GM12878 (cell line): ENCODE measurements around the gene PPP1R13B. TPM values are rescaled to one million over a fixed set of nuclear protein-coding genes. Genes with fewer than 3 reads are reported as not detected.

Experiments
- ATF7 ChIP-seq: fragments of 450-650 bp; IDR thresholded peaks from 2 replicates; pipeline ENCODE4 v1.6.1; 2016; ENCODE audit warnings: low read depth, mild to moderate bottlenecking
- BACH1 ChIP-seq: fragments of 450-650 bp; IDR thresholded peaks from 2 replicates; pipeline ENCODE4 v1.6.1; 2017; ENCODE audit warnings: mild to moderate bottlenecking, borderline replicate concordance
- CHD1 ChIP-seq: IDR thresholded peaks from 2 replicates; pipeline ENCODE4 v1.6.1; 2012; ENCODE audit warnings: low read depth, low read length, improper control_type of control experiment
- ETV6 ChIP-seq, 2 experiments: fragments of 450-650 bp in 1 of 2; IDR thresholded peaks in 1 of 2; conservative IDR thresholded peaks in 1 of 2; 2 replicates each; pipeline ENCODE4 v1.6.1; 2014; ENCODE audit warnings: antibody characterized with exemption in 1 of 2, borderline replicate concordance in 1 of 2, low read depth in 1 of 2, mild to moderate bottlenecking in 1 of 2, moderate library complexity in 1 of 2
- GATAD2B ChIP-seq: fragments of 450-650 bp; conservative IDR thresholded peaks from 2 replicates; pipeline ENCODE4 v1.6.1; 2017; ENCODE audit warnings: low read depth, mild to moderate bottlenecking, moderate library complexity
- HCFC1 ChIP-seq: fragments of 150-350 bp; IDR thresholded peaks from 2 replicates; pipeline ENCODE4 v1.6.1; 2014; ENCODE audit warnings: low read length
- HDGF ChIP-seq: fragments of 450-650 bp; IDR thresholded peaks from 2 replicates; pipeline ENCODE4 v1.6.1; 2016; ENCODE audit warnings: antibody characterized with exemption
- IKZF1 ChIP-seq: fragments of 450-650 bp; conservative IDR thresholded peaks from 2 replicates; pipeline ENCODE4 v1.6.1; 2017; ENCODE audit warnings: antibody characterized with exemption, mild to moderate bottlenecking
- IKZF2 ChIP-seq, 2 experiments: fragments of 450-650 bp; IDR thresholded peaks; 2 replicates each; pipeline ENCODE4 v1.6.1; 2017; ENCODE audit warnings: mild to moderate bottlenecking in 2 of 2, moderate library complexity in 2 of 2
- IRF4 ChIP-seq: IDR thresholded peaks from 2 replicates; pipeline ENCODE4 v1.6.1; 2011; ENCODE audit warnings: low read depth, low read length
- JUND ChIP-seq: IDR thresholded peaks from 2 replicates; pipeline ENCODE4 v1.6.1; 2012; ENCODE audit warnings: low read depth, mild to moderate bottlenecking, low read length, improper control_type of control experiment, moderate library complexity
- MAX ChIP-seq: IDR thresholded peaks from 2 replicates; pipeline ENCODE4 v1.6.1; 2012; ENCODE audit warnings: low read depth, low read length, improper control_type of control experiment
- MTA2 ChIP-seq: fragments of 450-650 bp; IDR thresholded peaks from 2 replicates; pipeline ENCODE4 v1.6.1; 2016; ENCODE audit warnings: low read depth, mild to moderate bottlenecking, moderate library complexity
- MYC ChIP-seq: IDR thresholded peaks from 2 replicates; pipeline ENCODE4 v1.6.1; 2011; ENCODE audit warnings: mild to moderate bottlenecking, low read length, moderate library complexity, inconsistent platforms; ENCODE audit not compliant: insufficient read depth, insufficient replicate concordance, insufficient read length, severe bottlenecking
- NR2F1 ChIP-seq: fragments of 450-650 bp; conservative IDR thresholded peaks from 2 replicates; pipeline ENCODE4 v1.6.1; 2017; ENCODE audit warnings: mild to moderate bottlenecking
- PAX5 ChIP-seq: IDR thresholded peaks from 2 replicates; pipeline ENCODE4 v1.6.1; 2011; ENCODE audit warnings: low read depth, low read length, borderline replicate concordance
- PKNOX1 ChIP-seq: fragments of 450-650 bp; IDR thresholded peaks from 2 replicates; pipeline ENCODE4 v1.6.1; 2016; ENCODE audit warnings: mild to moderate bottlenecking
- POU2F2 ChIP-seq: IDR thresholded peaks from 3 replicates; pipeline ENCODE4 v1.6.1; 2011; ENCODE audit warnings: low read depth, mild to moderate bottlenecking, low read length, borderline replicate concordance
- RELB ChIP-seq: fragments of 450-650 bp; IDR thresholded peaks from 2 replicates; pipeline ENCODE4 v1.6.1; 2017; ENCODE audit warnings: low read depth, mild to moderate bottlenecking, moderate library complexity
- SIN3A ChIP-seq: IDR thresholded peaks from 2 replicates; pipeline ENCODE4 v1.6.1; 2012; ENCODE audit warnings: low read depth, low read length, improper control_type of control experiment
- SMC3 ChIP-seq: IDR thresholded peaks from 2 replicates; pipeline ENCODE4 v1.6.1; 2011; ENCODE audit warnings: low read length, improper control_type of control experiment, borderline replicate concordance
- STAT3 ChIP-seq: IDR thresholded peaks from 2 replicates; pipeline ENCODE4 v1.6.1; 2011; ENCODE audit warnings: low read depth, low read length, improper control_type of control experiment
- TBL1XR1 ChIP-seq: IDR thresholded peaks from 2 replicates; pipeline ENCODE4 v1.6.1; 2012; ENCODE audit warnings: low read depth, low read length, improper control_type of control experiment
- TCF12 ChIP-seq: IDR thresholded peaks from 2 replicates; pipeline ENCODE4 v1.6.1; 2011; ENCODE audit warnings: low read depth, mild to moderate bottlenecking, low read length
- ZBTB33 ChIP-seq: fragments of 450-650 bp; IDR thresholded peaks from 2 replicates; pipeline ENCODE4 v1.6.1; 2017; ENCODE audit warnings: mild to moderate bottlenecking
- ZNF24 ChIP-seq: fragments of 450-650 bp; IDR thresholded peaks from 2 replicates; pipeline ENCODE4 v1.6.1; 2017; ENCODE audit warnings: antibody characterized with exemption, mild to moderate bottlenecking
- ZNF384 ChIP-seq: IDR thresholded peaks from 2 replicates; pipeline ENCODE4 v1.6.1; 2012; ENCODE audit warnings: low read depth, mild to moderate bottlenecking, low read length, improper control_type of control experiment, borderline replicate concordance
- polyA plus RNA-seq, 11 experiments: library from polyadenylated mRNA; depleted of rRNA in 4 of 11; unstranded in 6 of 11; stranded (reverse) in 5 of 11; fragments of >200 nt; fragmentation: Nextera tagmentation in 4 of 11; fragmentation: Illumina TruSeq in 1 of 11; extraction: Ambion mirVana in 4 of 11; extraction: Trizol in 1 of 11; gene quantifications; 1 replicate in 1 of 11; 2 replicates in 10 of 11; pipeline versions ENCODE4 v1.2.1 to v1.2.3, GENCODE V29; 2011 to 2016; ENCODE audit warnings: inconsistent platforms in 2 of 11, missing spikeins in 2 of 11, low read depth in 1 of 11
- total RNA-seq, 4 experiments: library from RNA; depleted of rRNA in 3 of 4; stranded (reverse); fragments of >200 nt in 3 of 4; fragmentation: Illumina TruSeq in 1 of 4; extraction: Trizol in 1 of 4; gene quantifications; 2 replicates each; pipeline versions ENCODE4 v1.2.1 to v1.2.3, GENCODE V29; 2013 to 2021

PPP1R13B gene
- total and polyA plus RNA-seq, 10 of the 15 experiments (the other 5 are each of a cell fraction or from before 2014, with no cell fraction given), result 0.16 to 8.1 (median 3.2) TPM

GRCh38 chr14:103688906-103689902 is 158.2 kb downstream of the PPP1R13B start (continued):
- TF ChIP-seq BACH1, result no peak
- peak; percentile 62 for TF ChIP-seq ATF7
- TF ChIP-seq SMC3, result no peak
- TF ChIP-seq HCFC1, result no peak
- TF ChIP-seq IRF4, result no peak
- peak; percentile 76; the same call in 1 of the 3 replicates for TF ChIP-seq POU2F2
- TF ChIP-seq PKNOX1, result no peak
- TF ChIP-seq STAT3, result no peak
- no peak for TF ChIP-seq NR2F1
- TF ChIP-seq TCF12, result no peak
- no peak for TF ChIP-seq ZBTB33
- no peak for TF ChIP-seq MYC
- no peak for TF ChIP-seq SIN3A
- no peak for TF ChIP-seq MTA2
- TF ChIP-seq TBL1XR1, result no peak
- no peak for TF ChIP-seq ZNF384
- TF ChIP-seq GATAD2B, result no peak
- no peak for TF ChIP-seq HDGF
- TF ChIP-seq IKZF1, result no peak
- no peak for TF ChIP-seq ETV6 (conservative IDR thresholded peaks at IDR 0.05 in 1 of 2, IDR thresholded peaks at IDR 0.05 in 1 of 2; ENCODE audit: borderline replicate concordance in 1 of 2, low read depth in 1 of 2)
- TF ChIP-seq JUND, result no peak
- no peak for TF ChIP-seq IKZF2 (IDR thresholded peaks at IDR 0.05)
- TF ChIP-seq CHD1, result no peak
- no peak for TF ChIP-seq ZNF24
- no peak for TF ChIP-seq RELB
- peak; percentile 30; the same call in 1 of the 2 replicates for TF ChIP-seq PAX5
- TF ChIP-seq MAX, result peak; percentile 78; the same call in 1 of the 2 replicates
